HCT116 (cell line): Measurements from ENCODE around the gene SLC9A2. TPM values are rescaled to one million over a fixed set of nuclear protein-coding genes. Genes with fewer than 3 reads are reported as not detected.

Source experiments
- ATAC-seq: fragments of 200-7000 bp; cut with Tn5 transposase; 2 replicates; pipeline ENCODE4 v1.9.1; 2020; ENCODE audit warnings: mild to moderate bottlenecking, moderate library complexity
- BruUV-seq: library from RNA; stranded (reverse); fragments of 400-500 nt; replicated peaks from 2 replicates; lab custom pipeline; 2021; lab: Mats Ljungman, UMichigan
- CTCF ChIA-PET: fragments of 300-600 bp; sonication (Branson Sonifier 250); formaldehyde crosslinking; loops from one replicate; lab custom pipeline; 2021; ENCODE audit warnings: antibody characterized with exemption; lab: Charles Lee
- POLR2A ChIA-PET: fragments of 300-600, 350-600 bp; sonication (Branson Sonifier 250); formaldehyde crosslinking; loops from one replicate; lab custom pipeline; 2021; ENCODE audit warnings: antibody characterized with exemption; lab: Charles Lee
- RAD21 ChIA-PET, 2 experiments: fragments of 300-600 bp; sonication (Branson Sonifier 250); formaldehyde crosslinking; loops; one replicate each; lab custom pipeline; 2023; ENCODE audit warnings: low total read pairs in 2 of 2; ENCODE audit not compliant: uncharacterized antibody in 2 of 2, unreplicated experiment in 2 of 2, low non-redundant PET in 1 of 2; lab: Charles Lee
- DNase-seq: peaks from one replicate; pipeline ENCODE4 v3.0.0-alpha.2; 2010; ENCODE audit warnings: low read depth, low spot score
- H2AFZ ChIP-seq: fragments of 200-600 bp; shearing (Covaris generic), sonication (generic); 2 replicates; pipeline ENCODE4 v1.6.1; 2017; ENCODE audit warnings: low read depth, mixed run types, mixed read lengths, antibody characterized with exemption, low read length; ENCODE audit not compliant: poor library complexity, severe bottlenecking
- H3K27ac ChIP-seq: 2 replicates; pipeline ENCODE4 v1.5.1; 2012; ENCODE audit warnings: low read depth, low read length
- H3K27me3 ChIP-seq: fragments of 200-600 bp; sonication (generic); 2 replicates; pipeline ENCODE4 v1.6.1; 2016; ENCODE audit warnings: mixed run types, low read length, mixed read lengths; ENCODE audit not compliant: insufficient read depth
- H3K36me3 ChIP-seq, 2 experiments: fragments of 200-500 bp in 1 of 2; fragments of 200-600 bp in 1 of 2; sonication (Bioruptor generic) in 1 of 2; sonication (generic) in 1 of 2; 2 replicates each; pipeline versions ENCODE4 v1.5.1 to v1.6.1; 2014 to 2016; ENCODE audit warnings: low read length in 2 of 2, inconsistent platforms in 1 of 2, mixed read lengths in 1 of 2, mixed run types in 1 of 2; ENCODE audit not compliant: insufficient read depth in 2 of 2, control insufficient read depth in 1 of 2
- H3K4me1 ChIP-seq, 2 experiments: fragments of 200-600 bp in 1 of 2; sonication (generic) in 1 of 2; 2 replicates each; pipeline versions ENCODE4 v1.5.1 to v1.6.1; 2012 to 2017; ENCODE audit warnings: low read length in 2 of 2, inconsistent platforms in 1 of 2, mild to moderate bottlenecking in 1 of 2, mixed read lengths in 1 of 2, mixed run types in 1 of 2, moderate library complexity in 1 of 2; ENCODE audit not compliant: insufficient read depth in 2 of 2, control insufficient read depth in 1 of 2
- H3K4me2 ChIP-seq: fragments of 200-600 bp; sonication (generic); 2 replicates; pipeline ENCODE4 v1.6.1; 2017; ENCODE audit warnings: mixed run types, low read length, mixed read lengths
- H3K4me3 ChIP-seq, 2 experiments: fragments of 200-600 bp in 1 of 2; sonication (generic) in 1 of 2; replicated peaks in 1 of 2; 2 replicates each; pipeline ENCODE4 v1.5.1; 2011 to 2016; ENCODE audit warnings: low read length in 2 of 2, control low read depth in 1 of 2, low read depth in 1 of 2, mild to moderate bottlenecking in 1 of 2, mixed read lengths in 1 of 2, mixed run types in 1 of 2
- H3K79me2 ChIP-seq: fragments of 200-600 bp; sonication (generic); 2 replicates; pipeline ENCODE4 v1.6.1; 2017; ENCODE audit warnings: mild to moderate bottlenecking, mixed run types, low read length, moderate library complexity, mixed read lengths; ENCODE audit not compliant: insufficient read depth
- H3K9ac ChIP-seq: fragments of 200-600 bp; sonication (generic); 2 replicates; pipeline ENCODE4 v1.6.1; 2016; ENCODE audit warnings: low read length, mixed read lengths
- H3K9me2 ChIP-seq: fragments of 200-600 bp; sonication (generic), shearing (Covaris generic); 2 replicates; pipeline ENCODE4 v1.6.1; 2017; ENCODE audit warnings: mixed run types, mild to moderate bottlenecking, moderate library complexity; ENCODE audit not compliant: insufficient read depth
- H3K9me3 ChIP-seq, 2 experiments: fragments of 200-500 bp in 1 of 2; fragments of 200-600 bp in 1 of 2; sonication (Bioruptor generic) in 1 of 2; sonication (generic) in 1 of 2; 2 replicates each; pipeline ENCODE4 v1.6.1; 2014 to 2017; ENCODE audit warnings: low read length in 2 of 2, mixed read lengths in 2 of 2, inconsistent platforms in 1 of 2, low read depth in 1 of 2, mild to moderate bottlenecking in 1 of 2, mixed run types in 1 of 2, moderate library complexity in 1 of 2; ENCODE audit not compliant: control insufficient read depth in 1 of 2, insufficient read depth in 1 of 2
- H4K20me1 ChIP-seq: fragments of 200-600 bp; sonication (generic), shearing (Covaris generic); 2 replicates; pipeline ENCODE4 v1.6.1; 2017; ENCODE audit warnings: mixed run types, mild to moderate bottlenecking, moderate library complexity; ENCODE audit not compliant: insufficient read depth
- CBX3 ChIP-seq: IDR thresholded peaks from 2 replicates; pipeline ENCODE4 v1.6.1; 2012; ENCODE audit warnings: low read depth
- EZH2 ChIP-seq: fragments of 200-600 bp; sonication (generic); IDR thresholded peaks from 2 replicates; pipeline ENCODE4 v1.6.1; 2017; ENCODE audit warnings: antibody characterized with exemption, mixed run types
- EZH2phosphoT487 ChIP-seq: fragments of 200-600 bp; IDR thresholded peaks from 2 replicates; pipeline ENCODE4 v1.6.1; 2018; ENCODE audit warnings: antibody characterized with exemption, borderline replicate concordance
- FOSL1 ChIP-seq: IDR thresholded peaks from 2 replicates; pipeline ENCODE4 v1.6.1; 2012; ENCODE audit warnings: low read depth
- JUND ChIP-seq: IDR thresholded peaks from 2 replicates; pipeline ENCODE4 v1.6.1; 2012
- POLR2A ChIP-seq: IDR thresholded peaks from 2 replicates; pipeline ENCODE4 v1.7.0; 2011; ENCODE audit warnings: borderline replicate concordance; ENCODE audit not compliant: insufficient read depth, insufficient read length; ENCODE audit errors: extremely low read depth
- SIN3A ChIP-seq: IDR thresholded peaks from 2 replicates; pipeline ENCODE4 v1.6.1; 2012; ENCODE audit warnings: low read depth
- SP1 ChIP-seq: IDR thresholded peaks from 2 replicates; pipeline ENCODE4 v1.6.1; 2012; ENCODE audit warnings: low read depth
- TCF7L2 ChIP-seq: IDR thresholded peaks from 2 replicates; pipeline ENCODE4 v1.7.0; 2011; ENCODE audit warnings: borderline replicate concordance, inconsistent platforms; ENCODE audit not compliant: insufficient read depth, insufficient read length; ENCODE audit errors: extremely low read depth
- YY1 ChIP-seq: IDR thresholded peaks from 2 replicates; pipeline ENCODE4 v1.6.1; 2011; ENCODE audit warnings: low read length, low read depth, moderate library complexity, mild to moderate bottlenecking; ENCODE audit not compliant: insufficient replicate concordance; ENCODE audit errors: extremely low read depth
- ZNF274 ChIP-seq: fragments of 200-500 bp; sonication (Bioruptor generic); IDR thresholded peaks from 2 replicates; pipeline ENCODE4 v1.6.1; 2014; ENCODE audit warnings: mild to moderate bottlenecking, low read depth, low read length, inconsistent platforms
- intact Hi-C: fragments of 100-400 bp; cut with micrococcal nuclease; formaldehyde crosslinking; loops from 2 replicates; pipeline ENCODE4 v1.10.0; 2022
- total RNA-seq: library from RNA; stranded (reverse); gene quantifications from one replicate; pipeline ENCODE4 v1.2.1, GENCODE V29; 2021; ENCODE audit not compliant: unreplicated experiment
- TF ChIP-seq, protein P1 (sequence below): IDR thresholded peaks from 2 replicates; pipeline ENCODE4 v1.6.1; 2012
- TF ChIP-seq, protein P2 (sequence below): IDR thresholded peaks from 2 replicates; pipeline ENCODE4 v1.6.1; 2012; ENCODE audit warnings: low read depth
- TF ChIP-seq, protein P3 (sequence below), 3 experiments: fragments of 200-600 bp in 1 of 3; sonication (generic) in 1 of 3; IDR thresholded peaks in 2 of 3; conservative IDR thresholded peaks in 1 of 3; 2 replicates each; pipeline ENCODE4 v1.5.1; 2012 to 2017; ENCODE audit warnings: low read depth in 2 of 3, low read length in 2 of 3, antibody characterized with exemption in 1 of 3, borderline replicate concordance in 1 of 3, control low read depth in 1 of 3, mild to moderate bottlenecking in 1 of 3, mixed read lengths in 1 of 3, mixed run types in 1 of 3, moderate library complexity in 1 of 3; ENCODE audit not compliant: insufficient read depth in 1 of 3

The SLC9A2 gene
- total RNA-seq, 1 experiment from 2014 or later, result 1.4 TPM

DNA sequence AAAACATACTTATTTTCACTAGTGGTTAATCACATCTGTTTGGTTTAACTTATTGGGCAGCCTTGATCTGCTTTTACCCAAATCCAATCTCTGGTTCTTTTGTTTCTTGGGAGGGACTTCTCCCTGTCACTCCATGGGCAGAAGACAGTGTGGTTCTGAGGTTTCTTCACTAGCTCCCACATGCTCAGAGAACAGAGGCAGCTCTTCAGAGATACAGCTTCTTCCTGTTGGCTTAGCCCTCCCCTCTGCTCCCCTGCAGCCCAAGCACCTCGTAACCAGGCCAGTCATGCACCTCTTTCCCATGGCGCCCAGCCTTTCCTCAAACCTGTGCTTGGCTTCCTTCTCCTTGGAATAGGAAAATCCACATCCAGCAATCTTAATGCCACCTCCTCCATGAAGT lies 32.8 kb downstream of the SLC9A2 start:
- Histone ChIP-seq H3K4me2 (no peak overlapping the region), H3K9me3 (no peaks in the 10 kb centered on the region), H3K27me3 (peaks cover 13% of the 10 kb centered on the region), H3K4me1 (no peaks in the 10 kb centered on the region), H3K27ac (no peak overlapping the region), H3K9me2 (no peaks in the 10 kb centered on the region), H3K36me3 (no peaks in the 10 kb centered on the region), H3K9ac (no peak overlapping the region), H4K20me1 (no peaks in the 10 kb centered on the region), H3K79me2 (no peaks in the 10 kb centered on the region), H2AFZ (no peak overlapping the region)
- BruUV-seq, result no TSS peak
- DNase-seq (no peak), ATAC-seq (no peak)
- POLR2A ChIA-PET, result no interaction called here
- RAD21 ChIA-PET, result no interaction called here
- CTCF ChIA-PET, result no interaction called here
- no peak for TF ChIP-seq EZH2phosphoT487
- TF ChIP-seq, all 23 proteins: peak for 0
- intact Hi-C loops, result no loop called here
- H3K4me3 ChIP-seq, result no peak overlapping the region

DNA sequence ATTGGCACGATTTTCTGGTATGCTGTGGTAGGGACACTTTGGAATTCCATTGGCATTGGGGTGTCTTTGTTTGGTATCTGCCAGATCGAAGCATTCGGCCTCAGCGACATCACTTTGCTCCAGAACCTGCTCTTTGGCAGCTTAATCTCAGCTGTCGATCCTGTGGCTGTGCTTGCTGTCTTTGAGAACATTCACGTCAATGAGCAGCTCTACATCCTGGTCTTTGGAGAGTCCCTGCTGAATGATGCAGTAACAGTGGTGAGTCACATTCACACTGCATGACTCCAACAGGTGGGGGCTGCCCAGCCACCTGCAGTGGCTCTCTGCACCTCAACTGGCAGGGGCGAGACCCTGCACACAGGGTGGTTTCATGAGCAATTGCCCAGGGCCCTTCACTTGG lies 38.4 kb downstream of the SLC9A2 start:
- no peaks in the 10 kb centered on the region for H3K9me3 ChIP-seq
- H3K27me3 ChIP-seq, result peaks cover 9% of the 10 kb centered on the region
- intact Hi-C loops, result no loop called here
- ATAC-seq (no peak), DNase-seq (no peak)
- H2AFZ ChIP-seq, result no peak overlapping the region
- H3K4me3 ChIP-seq, result no peak overlapping the region
- H3K4me1 ChIP-seq, result peaks cover 0 to 5% of the 10 kb centered on the region in 2 experiments; a peak in 2 of 4 replicates
- H3K9ac ChIP-seq, result no peak overlapping the region
- H3K79me2 ChIP-seq, result no peaks in the 10 kb centered on the region
- no peak overlapping the region for H3K4me2 ChIP-seq
- no peak overlapping the region for H3K27ac ChIP-seq
- BruUV-seq, result no TSS peak
- no peaks in the 10 kb centered on the region for H3K36me3 ChIP-seq
- H4K20me1 ChIP-seq, result no peaks in the 10 kb centered on the region
- RAD21 ChIA-PET, result no interaction called here
- H3K9me2 ChIP-seq, result no peaks in the 10 kb centered on the region
- POLR2A ChIA-PET, result no interaction called here
- CTCF ChIA-PET, result no interaction called here
- TF ChIP-seq, protein P1, sequence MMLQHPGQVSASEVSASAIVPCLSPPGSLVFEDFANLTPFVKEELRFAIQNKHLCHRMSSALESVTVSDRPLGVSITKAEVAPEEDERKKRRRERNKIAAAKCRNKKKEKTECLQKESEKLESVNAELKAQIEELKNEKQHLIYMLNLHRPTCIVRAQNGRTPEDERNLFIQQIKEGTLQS, result no peak
- no peak for TF ChIP-seq EZH2
- no peak for TF ChIP-seq SP1
- TF ChIP-seq FOSL1, result no peak
- no peak for TF ChIP-seq CBX3
- no peak for TF ChIP-seq JUND
- TF ChIP-seq POLR2A, result no peak
- TF ChIP-seq ZNF274, result no peak
- no peak for TF ChIP-seq EZH2phosphoT487
- no peak for TF ChIP-seq YY1
- TF ChIP-seq, protein P2, sequence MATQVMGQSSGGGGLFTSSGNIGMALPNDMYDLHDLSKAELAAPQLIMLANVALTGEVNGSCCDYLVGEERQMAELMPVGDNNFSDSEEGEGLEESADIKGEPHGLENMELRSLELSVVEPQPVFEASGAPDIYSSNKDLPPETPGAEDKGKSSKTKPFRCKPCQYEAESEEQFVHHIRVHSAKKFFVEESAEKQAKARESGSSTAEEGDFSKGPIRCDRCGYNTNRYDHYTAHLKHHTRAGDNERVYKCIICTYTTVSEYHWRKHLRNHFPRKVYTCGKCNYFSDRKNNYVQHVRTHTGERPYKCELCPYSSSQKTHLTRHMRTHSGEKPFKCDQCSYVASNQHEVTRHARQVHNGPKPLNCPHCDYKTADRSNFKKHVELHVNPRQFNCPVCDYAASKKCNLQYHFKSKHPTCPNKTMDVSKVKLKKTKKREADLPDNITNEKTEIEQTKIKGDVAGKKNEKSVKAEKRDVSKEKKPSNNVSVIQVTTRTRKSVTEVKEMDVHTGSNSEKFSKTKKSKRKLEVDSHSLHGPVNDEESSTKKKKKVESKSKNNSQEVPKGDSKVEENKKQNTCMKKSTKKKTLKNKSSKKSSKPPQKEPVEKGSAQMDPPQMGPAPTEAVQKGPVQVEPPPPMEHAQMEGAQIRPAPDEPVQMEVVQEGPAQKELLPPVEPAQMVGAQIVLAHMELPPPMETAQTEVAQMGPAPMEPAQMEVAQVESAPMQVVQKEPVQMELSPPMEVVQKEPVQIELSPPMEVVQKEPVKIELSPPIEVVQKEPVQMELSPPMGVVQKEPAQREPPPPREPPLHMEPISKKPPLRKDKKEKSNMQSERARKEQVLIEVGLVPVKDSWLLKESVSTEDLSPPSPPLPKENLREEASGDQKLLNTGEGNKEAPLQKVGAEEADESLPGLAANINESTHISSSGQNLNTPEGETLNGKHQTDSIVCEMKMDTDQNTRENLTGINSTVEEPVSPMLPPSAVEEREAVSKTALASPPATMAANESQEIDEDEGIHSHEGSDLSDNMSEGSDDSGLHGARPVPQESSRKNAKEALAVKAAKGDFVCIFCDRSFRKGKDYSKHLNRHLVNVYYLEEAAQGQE, result no peak
- TF ChIP-seq TCF7L2, result no peak
- TF ChIP-seq, protein P3, sequence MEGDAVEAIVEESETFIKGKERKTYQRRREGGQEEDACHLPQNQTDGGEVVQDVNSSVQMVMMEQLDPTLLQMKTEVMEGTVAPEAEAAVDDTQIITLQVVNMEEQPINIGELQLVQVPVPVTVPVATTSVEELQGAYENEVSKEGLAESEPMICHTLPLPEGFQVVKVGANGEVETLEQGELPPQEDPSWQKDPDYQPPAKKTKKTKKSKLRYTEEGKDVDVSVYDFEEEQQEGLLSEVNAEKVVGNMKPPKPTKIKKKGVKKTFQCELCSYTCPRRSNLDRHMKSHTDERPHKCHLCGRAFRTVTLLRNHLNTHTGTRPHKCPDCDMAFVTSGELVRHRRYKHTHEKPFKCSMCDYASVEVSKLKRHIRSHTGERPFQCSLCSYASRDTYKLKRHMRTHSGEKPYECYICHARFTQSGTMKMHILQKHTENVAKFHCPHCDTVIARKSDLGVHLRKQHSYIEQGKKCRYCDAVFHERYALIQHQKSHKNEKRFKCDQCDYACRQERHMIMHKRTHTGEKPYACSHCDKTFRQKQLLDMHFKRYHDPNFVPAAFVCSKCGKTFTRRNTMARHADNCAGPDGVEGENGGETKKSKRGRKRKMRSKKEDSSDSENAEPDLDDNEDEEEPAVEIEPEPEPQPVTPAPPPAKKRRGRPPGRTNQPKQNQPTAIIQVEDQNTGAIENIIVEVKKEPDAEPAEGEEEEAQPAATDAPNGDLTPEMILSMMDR (IDR thresholded peaks at IDR 0.05 in 2 of 3, conservative IDR thresholded peaks at IDR 0.05 in 1 of 3; ENCODE audit: borderline replicate concordance in 1 of 3, insufficient read depth in 1 of 3, low read depth in 2 of 3, low read length in 2 of 3), result no peak
- no peak for TF ChIP-seq SIN3A
